C4-2B (cell line): ENCODE data around the gene TMEM213.

Experiments
- H3K27ac ChIP-seq: fragments of 450-650 bp; 2 replicates; pipeline ENCODE4 v1.5.1; 2017
- CTCF ChIP-seq: fragments of 450-650 bp; conservative IDR thresholded peaks from 2 replicates; pipeline ENCODE4 v1.5.1; 2017; ENCODE audit warnings: mild to moderate bottlenecking
- ZFX ChIP-seq: fragments of 450-650 bp; IDR thresholded peaks from 2 replicates; pipeline ENCODE4 v1.6.1; 2017

Gene TMEM213

GRCh38 chr7:138842111-138842510 lies 44.3 kb downstream of the TMEM213 start:
- H3K27ac ChIP-seq, result no peak overlapping the region
- TF ChIP-seq CTCF (no peak), ZFX (no peak)

- no peak overlapping the region for H3K27ac ChIP-seq
- TF ChIP-seq CTCF (no peak), ZFX (no peak)
Measured at GRCh38 chr7:138843632-138844580, 46.1 kb downstream of the TMEM213 start.

DNA sequence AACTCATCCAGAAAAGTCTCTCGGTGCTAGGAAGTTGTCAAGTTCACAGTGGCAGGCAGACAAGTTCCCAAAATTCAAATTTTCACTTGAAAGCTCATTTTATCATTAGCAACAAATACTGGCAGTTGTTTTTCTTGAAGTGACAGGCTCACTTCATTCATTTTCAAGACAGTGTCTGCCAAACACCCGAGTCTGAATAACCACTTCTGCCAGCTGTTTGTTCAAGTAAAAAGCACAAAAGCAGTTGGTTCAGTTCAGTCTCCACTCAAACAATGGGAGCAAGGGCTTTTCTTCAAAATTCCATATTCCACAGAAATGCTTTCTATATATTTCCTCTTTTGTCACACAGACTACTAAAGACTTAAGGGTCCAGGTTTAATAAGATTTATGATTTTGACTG lies 47.9 kb downstream of the TMEM213 start:
- TF ChIP-seq ZFX (no peak), CTCF (no peak)
- H3K27ac ChIP-seq, result no peak overlapping the region

DNA sequence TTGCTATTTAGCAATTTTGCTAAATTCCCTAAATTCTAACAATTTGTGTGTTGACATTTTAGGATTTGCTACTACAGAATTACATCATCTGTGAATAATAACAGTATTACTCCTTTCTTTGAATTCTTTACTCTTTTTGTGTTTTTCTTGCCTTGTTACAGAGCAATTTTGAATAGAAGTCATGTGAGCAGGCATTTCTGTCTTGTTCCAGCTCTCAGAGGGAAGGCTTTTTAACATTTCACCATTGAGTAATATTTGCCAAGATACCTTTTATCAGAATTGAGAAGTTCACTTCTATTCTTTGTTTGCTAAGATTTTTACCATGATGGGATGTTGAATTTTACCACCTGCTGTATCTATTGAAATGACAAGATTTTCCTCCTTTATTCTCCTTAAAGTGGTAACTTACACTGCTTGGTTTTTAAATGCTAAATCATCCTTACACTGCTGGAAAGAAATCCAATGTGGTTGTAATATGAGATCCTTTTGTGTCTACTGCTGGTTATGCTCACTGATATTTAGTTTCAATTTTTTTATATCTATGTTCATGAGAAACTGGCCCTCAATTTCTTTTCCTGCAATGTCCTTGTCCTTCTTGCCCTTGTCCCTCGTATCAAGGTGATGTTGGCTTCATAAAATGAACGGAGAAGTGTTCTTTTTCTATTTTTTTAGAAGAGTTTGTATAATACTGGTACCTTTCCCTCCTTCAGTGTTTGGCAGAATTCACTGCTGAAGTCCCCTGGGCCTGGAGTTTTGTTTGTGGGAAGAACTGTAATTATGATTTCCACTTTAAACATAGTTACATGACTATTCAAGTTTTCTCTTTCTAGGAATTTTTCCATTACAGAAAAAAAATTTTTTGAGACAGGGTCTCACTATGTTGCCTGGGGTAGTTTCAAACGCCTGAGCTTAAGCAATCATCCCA lies 50.5 kb downstream of the TMEM213 start:
- no peak overlapping the region for H3K27ac ChIP-seq
- TF ChIP-seq ZFX (no peak), CTCF (no peak)

DNA sequence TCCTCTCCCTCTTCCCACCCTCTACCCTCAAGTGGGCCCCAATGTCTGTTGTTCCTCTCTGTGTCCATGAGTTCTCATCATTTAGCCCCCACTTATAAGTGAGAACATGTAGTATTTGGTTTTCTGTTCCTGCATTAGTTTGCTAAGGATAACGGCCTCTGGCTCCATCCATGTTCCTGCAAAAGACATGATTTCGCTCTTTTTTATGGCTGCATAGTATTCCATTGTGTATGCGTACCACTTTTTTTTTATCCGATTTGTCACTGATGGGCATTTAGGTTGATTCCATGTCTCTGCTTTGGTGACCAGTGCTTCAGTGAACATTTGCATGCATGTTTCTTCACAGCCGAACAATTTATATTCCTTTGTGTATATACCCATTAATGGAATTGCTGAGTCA lies 51.9 kb downstream of the TMEM213 start:
- TF ChIP-seq CTCF, result no peak
- no peak for TF ChIP-seq ZFX
- no peak overlapping the region for H3K27ac ChIP-seq

DNA sequence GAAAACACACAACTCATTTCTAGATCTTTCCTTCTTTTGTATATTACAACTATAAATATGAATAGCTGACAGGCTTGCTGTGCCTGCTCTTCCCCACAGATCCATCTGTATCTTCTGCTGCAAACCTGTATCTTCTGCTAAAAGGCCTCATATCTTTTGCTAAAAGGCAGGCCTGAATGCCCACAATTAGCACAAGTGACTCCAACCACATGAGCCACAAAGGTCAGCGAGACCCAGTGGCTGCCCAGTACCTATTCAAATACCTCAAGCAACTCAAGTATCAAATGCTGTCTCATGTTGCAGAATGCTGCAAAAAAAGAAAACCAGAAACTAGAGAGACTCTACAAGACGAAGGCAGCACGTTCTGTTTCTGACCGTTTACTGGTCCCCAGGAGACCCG lies 54.7 kb downstream of the TMEM213 start:
- no peak for TF ChIP-seq CTCF
- H3K27ac ChIP-seq, result no peak overlapping the region

GRCh38 chr7:138853448-138853847 lies 55.7 kb downstream of the TMEM213 start:
- TF ChIP-seq ZFX, result no peak
- no peak for TF ChIP-seq CTCF
- H3K27ac ChIP-seq, result no peak overlapping the region
